Cardiac septum (tissue), 1 donor: Measurements from ENCODE around the gene EVA1C. TPM values are rescaled to one million over a fixed set of nuclear protein-coding genes. Genes with fewer than 3 reads are reported as not detected.
A peak's percentile ranks its signal among the peaks of the same experiment; 100 is the strongest.
"Not testable (repeated sequence)": the region's sequence is repeated elsewhere in the genome, so short reads cannot be mapped to it uniquely, and the experiment has no call there.

ENCODE experiments used
- DNase-seq: peaks from one replicate; pipeline ENCODE4 v3.0.0-alpha.2; 2020; ENCODE audit warnings: low spot score
- intact Hi-C: fragments of 100-400 bp; cut with DNase I; formaldehyde crosslinking; loops from one replicate; pipeline ENCODE4 v1.14.0; 2022
- total RNA-seq: library from RNA; stranded (reverse); fragmentation: NEBNext Ultra II Directional; extraction: Animal tissue kit (Norgen Biotek cat#: 25700); gene quantifications from one replicate; pipeline ENCODE4 v1.2.1, GENCODE V29; 2021
- donor health status: DM: no; HTN: no; CAD: no.

Gene EVA1C
- total RNA-seq, 1 donor from 2014 or later: 15.4 TPM

GRCh38 chr21:32475162-32475812 is 62.8 kb downstream of the EVA1C start:
- no peak for DNase-seq
- intact Hi-C loops: no loop called here

GRCh38 chr21:32476661-32477423 is 64.3 kb downstream of the EVA1C start:
- intact Hi-C loops: no loop called here
- peak; percentile 50 for DNase-seq

GRCh38 chr21:32477424-32477745 is 64.9 kb downstream of the EVA1C start:
- intact Hi-C loops: no loop called here
- DNase-seq: no peak

GRCh38 chr21:32481875-32482408 is 69.4 kb downstream of the EVA1C start:
- intact Hi-C loops: no loop called here
- no peak for DNase-seq

GRCh38 chr21:32482565-32483292 is 70.2 kb downstream of the EVA1C start:
- intact Hi-C loops: no loop called here
- peak; percentile 33 for DNase-seq

- intact Hi-C loops: no loop called here
Observed at GRCh38 chr21:32483293-32483595, 70.7 kb downstream of the EVA1C start.

GRCh38 chr21:32484706-32485380 is 72.3 kb downstream of the EVA1C start:
- DNase-seq: peak; percentile 73
- intact Hi-C loops: no loop called here

More at GRCh38 chr21:32483293-32483595, 70.7 kb downstream of the EVA1C start:
- DNase-seq: peak; percentile 22

GRCh38 chr21:32492376-32492775 is 79.9 kb downstream of the EVA1C start:
- intact Hi-C loops: no loop called here
- no peak for DNase-seq

- intact Hi-C loops: loop anchor here (5.0 kb wide), 1 partner anchor 83 kb away; the partner anchor contains the start of gene EVA1C
Observed at GRCh38 chr21:32494934-32495709, 82.6 kb downstream of the EVA1C start.

GRCh38 chr21:32496568-32496967 is 84.1 kb downstream of the EVA1C start:
- intact Hi-C loops: loop anchor here (5.0 kb wide), 1 partner anchor 84 kb away; the partner anchor contains the start of gene EVA1C
- DNase-seq: peak; percentile 69

More at GRCh38 chr21:32494934-32495709, 82.6 kb downstream of the EVA1C start:
- DNase-seq: no peak

- intact Hi-C loops: loop anchor here (5.0 kb wide), 1 partner anchor 87 kb away; the partner anchor contains the start of gene EVA1C
- peak; percentile 81 for DNase-seq
Observed at GRCh38 chr21:32499249-32500055, 86.9 kb downstream of the EVA1C start.

GRCh38 chr21:32503641-32504040 is 91.1 kb downstream of the EVA1C start:
- DNase-seq, intact Hi-C loops: not testable (repeated sequence)

- intact Hi-C loops: not testable (repeated sequence)
- peak; percentile 9 for DNase-seq
Observed at GRCh38 chr21:32505767-32506166, 93.3 kb downstream of the EVA1C start.

- intact Hi-C loops: not testable (repeated sequence)
- peak; percentile 61 for DNase-seq
Observed at GRCh38 chr21:32506411-32506965, 94.0 kb downstream of the EVA1C start.

GRCh38 chr21:32507342-32507919 is 94.9 kb downstream of the EVA1C start:
- intact Hi-C loops: no loop called here
- peak; percentile 35 for DNase-seq

GRCh38 chr21:32508036-32508435 is 95.5 kb downstream of the EVA1C start:
- DNase-seq: peak; percentile 29
- intact Hi-C loops: not testable (repeated sequence)

GRCh38 chr21:32508558-32508957 is 96.1 kb downstream of the EVA1C start:
- DNase-seq: peak; percentile 20
- intact Hi-C loops: no loop called here
